ENCODE measurements around the gene PM20D2. TPM values are rescaled to one million over a fixed set of nuclear protein-coding genes. Genes with fewer than 3 reads are reported as not detected.

Gene PM20D2
- total and polyA plus RNA-seq, 3 donors from 2014 or later = 4.4 to 7.1 (median 6.9) TPM

GRCh38 chr6:89140347-89141156 lies 5.3 kb upstream of the PM20D2 start:
- no peaks in the 10 kb centered on the region for H3K4me1 ChIP-seq
- no peak overlapping the region for H3K27ac ChIP-seq
- no peak overlapping the region for H3K4me3 ChIP-seq
- no peaks in the 10 kb centered on the region for H3K9me3 ChIP-seq
- WGBS, 2 donors = 79 to 83% methylated on average over 7 of the region's 7 CpGs
- DNase-seq = no peak
- TF ChIP-seq POLR2A (IDR thresholded peaks at IDR 0.05) = no peak
- TF ChIP-seq, protein P1, sequence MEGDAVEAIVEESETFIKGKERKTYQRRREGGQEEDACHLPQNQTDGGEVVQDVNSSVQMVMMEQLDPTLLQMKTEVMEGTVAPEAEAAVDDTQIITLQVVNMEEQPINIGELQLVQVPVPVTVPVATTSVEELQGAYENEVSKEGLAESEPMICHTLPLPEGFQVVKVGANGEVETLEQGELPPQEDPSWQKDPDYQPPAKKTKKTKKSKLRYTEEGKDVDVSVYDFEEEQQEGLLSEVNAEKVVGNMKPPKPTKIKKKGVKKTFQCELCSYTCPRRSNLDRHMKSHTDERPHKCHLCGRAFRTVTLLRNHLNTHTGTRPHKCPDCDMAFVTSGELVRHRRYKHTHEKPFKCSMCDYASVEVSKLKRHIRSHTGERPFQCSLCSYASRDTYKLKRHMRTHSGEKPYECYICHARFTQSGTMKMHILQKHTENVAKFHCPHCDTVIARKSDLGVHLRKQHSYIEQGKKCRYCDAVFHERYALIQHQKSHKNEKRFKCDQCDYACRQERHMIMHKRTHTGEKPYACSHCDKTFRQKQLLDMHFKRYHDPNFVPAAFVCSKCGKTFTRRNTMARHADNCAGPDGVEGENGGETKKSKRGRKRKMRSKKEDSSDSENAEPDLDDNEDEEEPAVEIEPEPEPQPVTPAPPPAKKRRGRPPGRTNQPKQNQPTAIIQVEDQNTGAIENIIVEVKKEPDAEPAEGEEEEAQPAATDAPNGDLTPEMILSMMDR (IDR thresholded peaks at IDR 0.05) = no peak
- intact Hi-C loops (cut with DNase I; ENCODE audit: low total_unique reads) = no loop called here
- H3K36me3 ChIP-seq (ENCODE audit: low read depth, missing control alignments) = no peaks in the 10 kb centered on the region
- no peaks in the 10 kb centered on the region for H3K27me3 ChIP-seq

DNA sequence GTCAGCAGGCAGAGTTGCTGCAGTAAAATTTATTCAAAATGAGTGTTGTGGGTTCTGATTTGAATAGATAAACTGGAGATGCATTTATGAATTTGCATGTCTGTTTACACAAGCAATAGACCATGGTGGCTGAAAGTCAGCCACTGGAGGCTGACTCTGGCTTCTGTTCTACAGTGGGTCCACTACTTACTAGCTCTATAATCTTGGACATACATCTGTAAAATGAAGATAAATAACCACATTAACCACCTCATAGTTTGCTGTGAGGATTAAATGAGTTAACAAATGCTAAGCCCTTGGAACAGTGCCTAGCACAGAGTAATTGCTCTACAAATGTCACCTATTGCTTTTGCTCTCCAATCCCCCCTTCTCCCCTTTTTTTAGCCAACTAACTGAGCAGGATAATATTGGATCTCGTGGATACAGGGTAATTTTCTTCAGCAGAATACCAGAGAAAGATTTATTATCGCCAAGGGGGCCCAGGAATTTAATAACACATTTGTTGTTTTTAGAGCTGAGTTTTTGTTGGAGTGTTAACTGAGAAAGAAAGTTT lies 1.4 kb upstream of the PM20D2 start:
- intact Hi-C loops (cut with DNase I; ENCODE audit: low total_unique reads) = no loop called here
- Histone ChIP-seq H3K4me1 (peaks cover 5% of the 10 kb centered on the region), H3K4me3 (no peak overlapping the region), H3K9me3 (no peaks in the 10 kb centered on the region), H3K36me3 (ENCODE audit: low read depth, missing control alignments) (no peaks in the 10 kb centered on the region), H3K27me3 (no peaks in the 10 kb centered on the region), H3K27ac (no peak overlapping the region)
- TF ChIP-seq, protein P1 (IDR thresholded peaks at IDR 0.05) = no peak
- no peak for TF ChIP-seq POLR2A (IDR thresholded peaks at IDR 0.05)
- no peak for DNase-seq
- 53 to 58% methylated on average over 2 of the region's 2 CpGs for WGBS, 2 donors

DNA sequence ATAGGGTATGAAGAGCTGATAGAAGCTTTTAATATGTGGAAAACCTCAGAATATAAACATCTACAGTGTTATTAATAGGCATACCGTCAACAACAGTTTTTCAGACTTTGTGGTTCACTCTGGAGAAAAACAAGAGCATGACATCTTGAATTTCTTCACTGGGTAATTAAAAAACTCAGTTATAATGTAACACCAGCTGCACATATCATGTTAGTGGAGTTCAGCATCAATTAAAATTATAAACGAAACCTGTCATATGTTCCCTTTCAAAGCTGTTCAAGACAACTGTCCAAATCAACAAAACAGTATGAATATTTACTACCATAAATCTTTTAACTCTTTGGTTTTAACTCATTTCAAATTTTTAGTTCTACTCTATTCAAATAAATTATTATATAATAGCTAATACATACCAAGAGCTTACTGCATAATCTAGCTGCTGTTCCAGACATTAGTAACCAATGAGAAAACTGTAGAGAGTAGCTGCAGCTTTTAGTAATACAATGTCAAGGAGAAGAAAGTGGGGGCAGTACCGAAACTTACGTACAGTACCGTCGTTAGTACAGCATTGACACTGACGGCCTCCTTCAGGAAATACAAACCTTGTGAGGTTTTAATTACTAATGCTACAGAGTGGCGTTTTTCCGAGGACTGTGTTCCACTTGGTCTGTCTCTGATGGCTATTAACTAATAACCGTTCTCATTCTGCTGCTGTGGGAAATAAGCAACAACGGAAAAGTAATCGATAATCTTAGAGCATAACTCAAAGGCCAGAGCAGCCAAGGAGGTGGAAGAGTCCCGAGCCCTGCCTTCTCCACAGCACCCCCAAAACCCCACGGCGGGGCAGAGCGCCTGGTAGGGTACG lies 532 bp upstream of the PM20D2 start:
- TF ChIP-seq POLR2A (IDR thresholded peaks at IDR 0.05) = no peak
- TF ChIP-seq, protein P1 (IDR thresholded peaks at IDR 0.05) = no peak
- H3K27ac ChIP-seq = peak overlapping the region in 1 of 2 donors; percentile 75
- intact Hi-C loops (cut with DNase I; ENCODE audit: low total_unique reads) = no loop called here
- H3K9me3 ChIP-seq = no peaks in the 10 kb centered on the region
- H3K27me3 ChIP-seq = no peaks in the 10 kb centered on the region
- peak overlapping the region; percentile 70 to 79 for H3K4me3 ChIP-seq
- H3K4me1 ChIP-seq = peaks cover 5% of the 10 kb centered on the region
- no peaks in the 10 kb centered on the region for H3K36me3 ChIP-seq (ENCODE audit: low read depth, missing control alignments)
- WGBS, 2 donors = 4 to 6% methylated on average over 16 to 17 of the region's 17 CpGs
- peak; percentile 28 for DNase-seq

DNA sequence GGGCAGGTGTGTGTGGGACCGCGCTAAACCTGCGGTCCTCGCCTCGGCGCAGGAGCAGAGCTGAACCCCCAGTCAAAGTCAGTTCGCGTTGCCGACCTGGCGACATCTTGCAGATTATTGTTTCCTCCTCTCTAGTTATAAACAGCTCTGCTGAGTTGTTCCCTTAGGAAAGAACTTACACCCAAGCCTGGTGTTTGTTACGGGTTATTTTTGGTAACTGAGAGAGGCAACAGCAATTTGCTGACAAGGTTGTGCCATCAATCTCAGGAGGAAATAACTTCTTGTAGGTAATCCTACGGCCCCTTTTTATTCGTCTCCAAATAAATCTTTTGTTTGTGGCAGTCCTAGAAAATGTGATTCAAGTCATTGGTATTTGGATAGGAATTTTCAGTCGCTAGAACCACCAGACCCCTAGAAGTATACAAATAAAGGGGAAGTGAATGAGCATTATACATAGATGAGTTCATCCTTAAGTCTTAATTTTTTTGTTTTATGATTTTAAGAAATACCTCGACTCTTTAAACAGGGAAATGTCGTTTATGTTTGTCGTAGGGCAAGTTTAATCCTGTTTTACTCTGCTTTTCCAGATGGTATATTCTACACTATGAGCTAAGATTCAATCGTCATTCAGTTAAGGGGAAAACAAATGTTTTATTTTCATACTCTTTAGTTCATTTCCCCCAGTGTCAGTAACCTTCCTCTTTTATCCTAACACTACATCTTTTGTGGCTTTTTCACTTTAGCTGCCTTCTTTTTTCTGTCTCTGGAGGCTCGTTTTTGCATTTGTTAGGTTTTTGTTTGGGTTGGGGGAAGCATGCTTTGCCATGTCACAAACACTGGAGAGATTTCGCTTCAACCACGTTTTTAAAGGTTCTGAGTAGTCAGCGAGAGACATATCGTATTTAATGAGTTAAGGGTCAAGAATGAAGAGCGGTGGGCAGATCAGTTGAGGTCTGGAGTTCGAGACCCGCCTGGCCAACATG lies 1.2 kb downstream of the PM20D2 start:
- H3K4me3 ChIP-seq = peak overlapping the region; percentile 70 to 79
- peak overlapping the region; percentile 75 to 78 for H3K27ac ChIP-seq
- peaks cover 5% of the 10 kb centered on the region for H3K4me1 ChIP-seq
- intact Hi-C loops (cut with DNase I; ENCODE audit: low total_unique reads) = no loop called here
- H3K9me3 ChIP-seq = no peaks in the 10 kb centered on the region
- WGBS, 2 donors = 25 to 30% methylated on average over 24 to 26 of the region's 26 CpGs
- no peaks in the 10 kb centered on the region for H3K36me3 ChIP-seq (ENCODE audit: low read depth, missing control alignments)
- H3K27me3 ChIP-seq = no peaks in the 10 kb centered on the region
- DNase-seq = peak; percentile 26
- TF ChIP-seq, protein P1 (IDR thresholded peaks at IDR 0.05) = no peak
- no peak for TF ChIP-seq POLR2A (IDR thresholded peaks at IDR 0.05)

All from testis (tissue), 3 donors.